C1 segment of cervical spinal cord (tissue), 14 donors: Measurements from ENCODE around the gene IGF1R.
"Not testable (repeated sequence)": the region's sequence is repeated elsewhere in the genome, so short reads cannot be mapped to it uniquely, and the experiment has no call there.

Experiments
- DNase-seq, 14 donors: peaks; one replicate each; lab custom pipeline; 2025; lab: John Stamatoyannopoulos, UW

IGF1R gene

DNA sequence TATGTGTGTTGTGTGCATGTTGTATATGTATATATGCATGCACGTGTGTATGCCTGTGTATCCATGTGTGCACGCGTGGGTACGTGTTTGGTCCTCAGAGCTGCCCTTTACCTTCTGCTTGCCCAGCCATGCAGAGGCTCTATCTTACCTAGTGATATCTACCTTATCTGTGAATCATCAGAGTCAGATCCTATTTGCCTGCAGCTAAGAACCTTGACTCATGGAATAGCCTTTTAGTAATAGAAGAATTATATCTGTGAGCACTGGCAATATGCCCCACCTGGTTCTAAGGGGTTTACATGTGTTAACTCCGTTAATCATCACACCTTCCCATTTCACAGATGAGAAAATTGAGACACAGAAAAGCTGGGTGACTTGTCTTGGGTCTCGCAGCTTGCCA is 348.3 kb downstream of the IGF1R start:
- DNase-seq: no peak

DNA sequence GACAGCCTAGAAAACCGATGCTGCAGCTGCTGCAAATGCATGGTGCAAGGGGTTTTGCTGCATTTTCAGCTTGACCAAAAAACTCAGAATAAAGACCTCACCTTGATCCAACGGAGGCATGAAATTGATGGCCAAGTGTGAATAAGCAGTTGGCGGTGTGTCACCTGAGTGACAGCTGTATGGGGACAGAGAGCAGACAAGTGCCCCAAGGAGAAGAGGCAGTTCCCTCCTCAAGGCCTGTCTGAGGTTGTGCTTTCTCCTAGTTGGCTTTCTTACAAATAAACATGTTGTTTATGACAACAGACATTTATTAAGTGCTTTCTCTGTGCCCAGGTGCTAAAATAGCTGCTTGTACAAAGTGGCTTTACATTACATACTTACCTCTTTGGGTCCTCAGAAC is 349.0 kb downstream of the IGF1R start:
- DNase-seq: no peak

DNA sequence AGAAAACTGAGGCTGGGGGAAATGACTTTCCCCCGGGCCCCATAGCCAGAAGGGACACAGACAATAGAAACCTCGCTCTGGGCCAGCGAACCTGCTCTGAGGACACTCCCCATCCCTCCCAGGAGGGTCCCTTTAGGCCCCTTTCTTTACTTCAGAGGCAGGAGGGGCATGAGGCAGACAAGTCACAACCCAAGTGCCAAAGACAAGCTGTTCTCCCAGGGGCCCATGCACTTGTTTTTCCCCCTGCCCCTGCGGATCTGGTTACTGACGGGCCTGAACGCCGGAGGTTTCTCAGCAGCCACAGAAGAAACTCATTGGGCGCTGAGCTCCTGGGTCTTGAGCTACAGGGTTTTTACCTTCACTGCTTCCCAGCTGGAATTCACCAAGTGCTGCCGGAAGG is 349.4 kb downstream of the IGF1R start:
- no peak for DNase-seq

DNA sequence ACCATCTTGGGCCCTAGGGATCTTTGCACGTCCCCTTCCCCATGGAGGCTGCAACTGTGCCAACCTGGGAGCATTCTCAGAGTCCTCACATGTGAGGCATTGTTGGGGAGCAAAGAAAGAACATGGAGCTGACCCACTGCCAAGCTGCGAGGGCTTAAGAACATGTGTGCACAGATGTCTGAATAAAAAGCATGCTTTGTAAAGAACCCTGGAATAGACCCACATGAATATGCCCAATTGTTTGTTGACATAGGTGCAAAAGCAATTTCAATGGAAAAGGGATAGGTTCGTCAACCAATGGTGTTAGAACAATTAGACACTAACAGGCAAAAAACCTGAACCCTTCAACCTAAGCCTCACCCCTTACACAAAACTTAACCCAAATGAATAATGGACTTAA is 349.9 kb downstream of the IGF1R start:
- no peak for DNase-seq

DNA sequence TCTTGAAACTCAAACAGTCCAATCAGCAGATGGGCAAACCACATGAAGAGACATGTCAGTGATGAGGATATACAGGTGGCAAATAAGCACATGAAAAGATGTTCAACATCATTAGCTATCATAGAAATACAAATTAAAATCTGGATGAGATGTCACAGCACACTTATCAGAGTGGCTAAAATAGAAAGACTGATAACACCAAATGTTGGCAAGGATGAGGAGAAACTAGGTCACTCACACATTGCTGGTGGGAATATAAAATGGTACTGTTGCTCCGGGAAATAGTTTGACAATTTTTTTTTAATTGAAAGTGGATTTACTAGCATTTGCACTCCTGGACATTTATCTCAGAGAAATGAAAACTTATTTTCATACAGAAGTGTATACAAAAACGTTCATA is 350.9 kb downstream of the IGF1R start:
- DNase-seq: no peak

DNA sequence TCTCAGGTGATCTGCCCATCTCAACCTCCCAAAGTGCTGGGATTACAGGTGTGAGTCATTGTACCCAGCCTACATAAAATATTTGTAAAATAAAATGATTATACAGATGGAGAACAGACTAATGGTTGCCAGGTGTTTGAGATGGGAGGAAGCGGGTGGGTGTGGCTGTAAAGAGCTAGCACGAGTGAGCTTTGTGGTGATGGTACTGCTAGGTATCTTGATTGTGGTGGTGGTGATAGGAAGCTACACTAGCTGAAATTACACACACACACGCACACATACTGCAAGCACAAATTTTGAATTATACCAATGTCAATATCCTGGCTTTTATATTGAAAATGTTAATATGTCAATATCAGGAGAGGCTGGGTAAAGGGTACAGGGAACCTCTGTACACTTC is 353.9 kb downstream of the IGF1R start:
- DNase-seq: no peak

DNA sequence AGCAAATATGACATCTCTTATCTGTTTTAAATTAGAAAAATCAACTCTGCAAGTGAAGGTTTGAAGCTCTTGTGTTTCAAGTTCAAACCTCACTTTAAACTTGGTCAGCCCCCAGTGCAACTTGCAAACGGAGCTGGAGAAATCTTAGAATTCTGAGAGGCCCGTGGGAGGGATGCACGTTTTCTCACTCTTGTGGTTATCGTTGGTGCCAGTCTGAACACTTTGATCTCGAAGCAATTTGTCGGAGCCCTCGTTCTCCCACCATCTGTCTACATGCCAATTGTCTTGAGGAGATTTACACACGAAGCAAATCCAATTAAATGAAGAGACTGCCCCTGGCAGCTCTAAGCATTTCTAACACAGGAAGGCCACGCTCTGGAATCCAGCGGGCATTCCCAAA is 355.0 kb downstream of the IGF1R start:
- not testable (repeated sequence) for DNase-seq

DNA sequence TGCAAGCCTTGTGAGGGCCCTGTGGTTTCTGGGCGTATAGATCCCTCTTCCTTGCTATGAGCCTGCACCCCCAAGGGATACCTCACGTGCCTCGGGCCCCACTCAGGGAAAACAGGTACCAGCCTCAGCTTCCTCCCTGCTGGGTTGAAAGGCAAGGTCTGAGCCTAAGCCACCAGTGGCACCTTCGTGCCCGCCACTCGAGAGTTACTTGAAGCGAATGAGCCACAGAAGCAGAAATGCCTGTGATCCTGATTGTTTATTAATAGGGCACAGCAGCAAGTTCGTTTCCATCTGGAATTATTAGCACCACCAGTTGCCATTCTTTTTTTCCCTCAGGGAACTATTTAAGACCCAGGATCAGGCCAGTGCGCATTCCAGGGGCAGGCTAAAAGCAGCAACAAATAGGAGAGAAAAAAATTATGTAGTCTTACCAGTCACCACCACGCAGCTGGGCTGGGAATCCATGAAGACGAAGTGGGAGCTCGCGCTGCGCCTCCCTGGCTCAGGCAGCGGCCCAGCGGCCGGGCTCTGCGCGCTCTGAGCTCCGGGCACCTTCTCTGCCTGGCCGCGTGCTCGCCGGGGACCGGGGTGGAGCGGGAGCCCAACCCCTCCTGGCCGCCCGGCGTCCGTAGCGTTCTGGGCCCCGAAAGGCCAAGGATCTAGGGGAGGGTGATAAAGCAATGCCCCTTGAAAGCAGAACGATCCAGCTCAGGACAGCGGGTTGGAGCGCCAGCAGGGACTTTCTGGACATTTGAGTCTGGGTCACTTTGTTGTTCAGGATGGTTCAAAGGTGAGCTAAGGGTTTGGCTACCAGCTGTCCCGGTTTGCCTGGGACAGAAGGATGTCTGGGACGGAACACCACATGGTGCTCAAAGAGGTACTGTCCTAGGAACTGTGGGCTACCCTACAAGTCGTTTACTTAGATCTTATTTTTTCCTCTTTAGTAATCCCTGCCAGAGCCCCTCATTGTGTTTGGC is 356.9 kb downstream of the IGF1R start:
- DNase-seq: not testable (repeated sequence)

DNA sequence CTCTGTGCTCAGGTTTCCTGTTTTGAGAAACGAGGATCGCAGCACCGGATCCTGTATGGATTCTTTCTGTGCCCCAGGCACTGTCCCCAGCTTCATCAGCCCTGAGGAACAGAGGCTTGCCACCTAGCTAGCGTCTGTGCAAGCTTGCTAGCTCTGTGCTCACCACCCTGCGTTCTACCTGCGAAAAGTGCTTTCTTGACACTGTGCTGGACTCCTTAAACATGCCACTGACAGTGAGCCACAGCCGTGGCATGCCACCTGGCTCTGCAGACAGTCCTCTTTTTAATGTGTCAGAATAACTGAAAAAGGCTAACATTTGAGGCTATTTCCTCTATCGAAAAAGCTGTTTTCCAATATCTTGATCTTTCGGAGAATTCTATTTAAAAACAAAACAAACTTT is 357.8 kb downstream of the IGF1R start:
- no peak for DNase-seq

DNA sequence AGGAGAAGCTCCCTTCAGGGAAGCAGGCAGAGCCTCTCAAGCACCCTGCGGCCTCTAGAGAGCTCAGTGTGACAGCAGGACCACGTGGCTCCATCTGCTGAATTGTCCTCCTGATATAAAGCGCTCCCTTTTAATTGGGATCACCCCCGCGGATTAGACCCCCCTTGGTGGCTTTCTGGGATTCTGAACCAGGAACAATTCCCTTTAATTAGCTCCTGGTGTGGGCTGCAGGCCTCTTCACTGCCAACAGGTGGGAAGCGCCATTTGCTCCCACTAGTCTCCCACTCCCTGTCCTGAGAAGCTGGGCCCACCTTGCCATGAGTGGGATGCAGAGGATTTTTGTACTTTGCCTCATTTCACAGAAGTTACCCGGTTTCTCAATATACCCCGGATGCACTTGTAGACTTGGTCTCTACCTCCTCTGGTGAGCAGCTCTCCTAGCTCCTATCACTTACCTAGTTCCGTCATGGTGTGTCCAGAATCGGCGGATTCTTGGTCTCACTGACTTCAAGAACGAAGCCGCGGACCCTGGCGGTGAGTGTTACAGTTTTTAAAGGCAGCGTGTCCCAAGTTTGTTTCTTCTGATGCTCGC is 358.7 kb downstream of the IGF1R start:
- no peak for DNase-seq

DNA sequence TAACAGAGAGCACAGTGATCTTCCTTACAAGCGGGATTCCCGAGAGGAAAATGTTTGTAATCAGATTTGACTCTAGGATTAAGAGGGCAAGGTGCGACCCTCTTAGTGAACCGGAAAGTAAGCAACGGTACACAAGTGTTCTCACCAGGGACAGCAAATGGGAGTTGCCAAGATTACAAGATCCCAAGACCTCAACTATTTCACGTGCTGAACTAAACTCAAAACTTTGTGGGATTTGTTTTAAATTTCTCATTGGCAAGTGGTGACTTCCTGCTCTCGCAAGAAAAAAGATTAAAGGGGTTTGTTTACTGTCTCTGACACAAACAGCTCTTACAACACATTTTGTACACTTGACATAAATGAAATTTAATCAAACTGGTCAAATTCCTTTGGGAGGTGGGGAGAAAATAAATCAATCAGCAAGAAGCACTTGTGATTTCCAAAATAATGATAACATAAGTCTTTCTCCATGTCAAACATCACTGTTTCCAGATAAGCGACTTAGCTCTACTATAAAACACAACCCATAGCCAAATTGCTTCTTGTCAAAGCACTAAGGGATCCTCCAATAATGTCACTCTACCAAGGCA is 361.5 kb downstream of the IGF1R start:
- DNase-seq: no peak

DNA sequence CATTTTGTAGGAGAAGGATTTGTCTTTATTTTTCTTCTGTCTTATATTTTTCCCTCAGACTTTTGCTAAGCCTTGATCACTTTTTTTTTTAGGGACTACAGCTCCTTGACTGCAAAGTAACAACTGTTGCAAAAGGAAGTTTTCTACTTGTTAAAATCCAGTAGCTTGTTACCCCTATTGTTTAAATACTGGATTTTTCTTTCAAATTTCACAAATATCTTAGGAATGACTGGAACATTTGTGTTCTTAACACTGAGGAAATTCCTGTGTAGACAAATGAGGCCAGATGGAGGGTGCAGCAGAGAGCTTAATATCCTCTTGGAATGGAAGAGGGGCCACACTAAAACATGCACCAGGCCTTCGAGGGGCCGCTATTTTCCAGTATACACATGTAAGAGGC is 362.4 kb downstream of the IGF1R start:
- no peak for DNase-seq
